Activated CD8-positive, alpha-beta memory T cell treated with anti-CD3 and anti-CD28 coated beads, Interleukin-2, amount 10 ng/mL, durations not matched to agents 7 days and 5 days (primary cell): Measurements from ENCODE around the gene ITPR1. TPM values are rescaled to one million over a fixed set of nuclear protein-coding genes. Genes with fewer than 3 reads are reported as not detected.
A peak's percentile ranks its signal among the peaks of the same experiment; 100 is the strongest.

ENCODE experiments used
- ATAC-seq: fragments of 150-1000 bp; cut with Tn5 transposase; one replicate; pipeline ENCODE4 v1.10.0; 2021; ENCODE audit warnings: moderate library complexity
- CTCF ChIA-PET: fragments of 350-600 bp; sonication (Branson Sonifier 250); formaldehyde crosslinking; loops from one replicate; lab custom pipeline; 2021; ENCODE audit warnings: antibody characterized with exemption; lab: Charles Lee
- DNase-seq: peaks from one replicate; pipeline ENCODE4 v3.0.0-alpha.2; 2020
- H3K27ac Mint-ChIP-seq: one replicate; pipeline ENCODE4 v1.8.0; 2021; ENCODE audit warnings: mild to moderate bottlenecking, mixed read lengths
- H3K27me3 Mint-ChIP-seq: one replicate; pipeline ENCODE4 v1.8.0; 2021; ENCODE audit warnings: mixed read lengths
- H3K36me3 Mint-ChIP-seq: one replicate; pipeline ENCODE4 v1.8.0; 2021; ENCODE audit warnings: mild to moderate bottlenecking, mixed read lengths
- H3K4me1 Mint-ChIP-seq: one replicate; pipeline ENCODE4 v1.8.0; 2021; ENCODE audit warnings: mixed read lengths
- H3K4me3 Mint-ChIP-seq: one replicate; pipeline ENCODE4 v1.8.0; 2021; ENCODE audit warnings: mild to moderate bottlenecking, moderate library complexity, mixed read lengths
- H3K9me3 Mint-ChIP-seq: one replicate; pipeline ENCODE4 v1.8.0; 2022; ENCODE audit warnings: low read depth, mixed read lengths
- total RNA-seq, 2 experiments: library from RNA; stranded (reverse); gene quantifications; one replicate each; pipeline ENCODE4 v1.2.3, GENCODE V29; 2021

Gene ITPR1
- total RNA-seq, 2 experiments from 2014 or later: 109 to 116 TPM

- Mint-ChIP-seq H3K4me1 (peaks cover 61% of the 10 kb centered on the region), H3K9me3 (peaks cover 2% of the 10 kb centered on the region), H3K36me3 (peaks cover 78% of the 10 kb centered on the region), H3K27me3 (no peaks in the 10 kb centered on the region), H3K27ac (peak overlapping the region; percentile 86), H3K4me3 (no peak overlapping the region)
- DNase-seq (peak; percentile 58), ATAC-seq (peak; percentile 1)
- CTCF ChIA-PET: interaction anchor here (0.9 to 2.9 kb wide), 10 partner anchors 9 to 235 kb away, joined by 3 to 18 read pairs (median 6); partner anchors contain the start of gene BHLHE40
Measured at GRCh38 chr3:4820296-4821121, 327.4 kb downstream of the ITPR1 start.

GRCh38 chr3:4821338-4821737, 328.2 kb downstream of the ITPR1 start:
- peaks cover 69% of the 10 kb centered on the region for H3K4me1 Mint-ChIP-seq
- H3K27me3 Mint-ChIP-seq: no peaks in the 10 kb centered on the region
- peak; percentile 37 for ATAC-seq
- H3K4me3 Mint-ChIP-seq: peak overlapping the region; percentile 11
- peaks cover 2% of the 10 kb centered on the region for H3K9me3 Mint-ChIP-seq
- peaks cover 81% of the 10 kb centered on the region for H3K36me3 Mint-ChIP-seq
- CTCF ChIA-PET: interaction anchor here (0.9 to 2.9 kb wide), 23 partner anchors 9 to 375 kb away, joined by 3 to 18 read pairs (median 4); partner anchors contain the start of gene BHLHE40
- no peak for DNase-seq
- peak overlapping the region; percentile 86 for H3K27ac Mint-ChIP-seq

GRCh38 chr3:4821975-4822374, 328.8 kb downstream of the ITPR1 start:
- no peaks in the 10 kb centered on the region for H3K27me3 Mint-ChIP-seq
- H3K4me3 Mint-ChIP-seq: peak overlapping the region; percentile 11
- ATAC-seq (peak; percentile 89), DNase-seq (peak; percentile 97)
- CTCF ChIA-PET: interaction anchor here (1.0 to 2.9 kb wide), 26 partner anchors 8 to 374 kb away, joined by 3 to 18 read pairs (median 4); partner anchors contain the start of gene BHLHE40
- peaks cover 81% of the 10 kb centered on the region for H3K36me3 Mint-ChIP-seq
- peaks cover 75% of the 10 kb centered on the region for H3K4me1 Mint-ChIP-seq
- peaks cover 2% of the 10 kb centered on the region for H3K9me3 Mint-ChIP-seq
- peak overlapping the region; percentile 86 for H3K27ac Mint-ChIP-seq

GRCh38 chr3:4822568-4822967, 329.4 kb downstream of the ITPR1 start:
- Mint-ChIP-seq H3K4me3 (peak overlapping the region; percentile 11), H3K36me3 (peaks cover 81% of the 10 kb centered on the region), H3K27me3 (no peaks in the 10 kb centered on the region), H3K9me3 (peaks cover 2% of the 10 kb centered on the region), H3K27ac (peak overlapping the region; percentile 86), H3K4me1 (peaks cover 81% of the 10 kb centered on the region)
- DNase-seq (no peak), ATAC-seq (no peak)
- CTCF ChIA-PET: interaction anchor here (1.0 to 2.9 kb wide), 21 partner anchors 8 to 374 kb away, joined by 3 to 18 read pairs (median 4); partner anchors contain the start of gene BHLHE40

- Mint-ChIP-seq H3K9me3 (peaks cover 2% of the 10 kb centered on the region), H3K4me1 (peaks cover 87% of the 10 kb centered on the region), H3K36me3 (peaks cover 82% of the 10 kb centered on the region), H3K27ac (peak overlapping the region; percentile 86), H3K27me3 (no peaks in the 10 kb centered on the region), H3K4me3 (peak overlapping the region; percentile 17)
- CTCF ChIA-PET: interaction anchor here (2.9 kb wide), 1 partner anchor 156 kb away, joined by 18 read pairs; the partner anchor contains the start of gene BHLHE40
- no peak for DNase-seq
- no peak for ATAC-seq
Measured at GRCh38 chr3:4823385-4823784, 330.2 kb downstream of the ITPR1 start.

- Mint-ChIP-seq H3K4me3 (peak overlapping the region; percentile 48), H3K9me3 (peaks cover 2% of the 10 kb centered on the region), H3K36me3 (peaks cover 85% of the 10 kb centered on the region), H3K27ac (peak overlapping the region; percentile 86), H3K27me3 (no peaks in the 10 kb centered on the region), H3K4me1 (peaks cover 96% of the 10 kb centered on the region)
- ATAC-seq: no peak
- CTCF ChIA-PET: interaction anchor here (0.9 to 2.4 kb wide), 6 partner anchors 86 to 233 kb away, joined by 3 to 10 read pairs (median 3); partner anchors contain the start of gene BHLHE40
- no peak for DNase-seq
Measured at GRCh38 chr3:4823986-4824925, 331.1 kb downstream of the ITPR1 start.

GRCh38 chr3:4824926-4825325, 331.8 kb downstream of the ITPR1 start:
- no peak for DNase-seq
- Mint-ChIP-seq H3K27ac (peak overlapping the region; percentile 81), H3K4me3 (peak overlapping the region; percentile 48), H3K27me3 (no peaks in the 10 kb centered on the region), H3K4me1 (peaks cover 98% of the 10 kb centered on the region), H3K9me3 (peaks cover 2% of the 10 kb centered on the region), H3K36me3 (peaks cover 86% of the 10 kb centered on the region)
- CTCF ChIA-PET: interaction anchor here (0.9 to 2.4 kb wide), 6 partner anchors 87 to 233 kb away, joined by 3 to 10 read pairs (median 3); partner anchors contain the start of gene BHLHE40
- ATAC-seq: no peak

GRCh38 chr3:4825436-4826236, 332.5 kb downstream of the ITPR1 start:
- Mint-ChIP-seq H3K4me1 (peaks cover 96% of the 10 kb centered on the region), H3K36me3 (peaks cover 83% of the 10 kb centered on the region), H3K9me3 (peaks cover 2% of the 10 kb centered on the region), H3K27ac (peak overlapping the region; percentile 81), H3K27me3 (no peaks in the 10 kb centered on the region), H3K4me3 (peak overlapping the region; percentile 48)
- ATAC-seq (no peak), DNase-seq (no peak)
- CTCF ChIA-PET: interaction anchor here (0.9 to 2.4 kb wide), 9 partner anchors 18 to 232 kb away, joined by 3 to 10 read pairs (median 3); partner anchors contain the start of gene BHLHE40

- ATAC-seq (no peak), DNase-seq (no peak)
- peak overlapping the region; percentile 99 for H3K27ac Mint-ChIP-seq
- peaks cover 96% of the 10 kb centered on the region for H3K4me1 Mint-ChIP-seq
- H3K4me3 Mint-ChIP-seq: peak overlapping the region; percentile 48
- CTCF ChIA-PET: interaction anchor here (0.8 to 3.3 kb wide), 8 partner anchors 17 to 231 kb away, joined by 3 to 16 read pairs (median 3); partner anchors contain the start of gene BHLHE40
- peaks cover 2% of the 10 kb centered on the region for H3K9me3 Mint-ChIP-seq
- peaks cover 83% of the 10 kb centered on the region for H3K36me3 Mint-ChIP-seq
- H3K27me3 Mint-ChIP-seq: no peaks in the 10 kb centered on the region
Measured at GRCh38 chr3:4826237-4827100, 333.3 kb downstream of the ITPR1 start.

- H3K9me3 Mint-ChIP-seq: peaks cover 2% of the 10 kb centered on the region
- H3K4me3 Mint-ChIP-seq: no peak overlapping the region
- H3K4me1 Mint-ChIP-seq: peaks cover 94% of the 10 kb centered on the region
- H3K27ac Mint-ChIP-seq: peak overlapping the region; percentile 99
- H3K36me3 Mint-ChIP-seq: peaks cover 78% of the 10 kb centered on the region
- CTCF ChIA-PET: interaction anchor here (0.7 to 4.7 kb wide), 8 partner anchors 21 to 230 kb away, joined by 3 to 22 read pairs (median 5); partner anchors contain the start of gene BHLHE40
- ATAC-seq: no peak
- DNase-seq: no peak
- H3K27me3 Mint-ChIP-seq: no peaks in the 10 kb centered on the region
Measured at GRCh38 chr3:4827767-4828166, 334.6 kb downstream of the ITPR1 start.
